SK-N-SH (cell line): Measurements from ENCODE around the gene PHLPP1.
A peak's percentile ranks its signal among the peaks of the same experiment; 100 is the strongest.

ENCODE experiments used
- CHD2 ChIP-seq: fragments of 150-350 bp; IDR thresholded peaks from 2 replicates; pipeline ENCODE4 v1.6.1; 2018; ENCODE audit warnings: low read length; ENCODE audit not compliant: partially characterized antibody
- CTCF ChIP-seq: fragments of 200-600 bp; sonication (generic); IDR thresholded peaks from 2 replicates; pipeline ENCODE4 v1.6.1; 2017; ENCODE audit warnings: antibody characterized with exemption, mild to moderate bottlenecking, moderate library complexity
- JUND ChIP-seq: IDR thresholded peaks from 2 replicates; pipeline ENCODE4 v1.4.0; 2012
- POLR2AphosphoS5 ChIP-seq: IDR thresholded peaks from 2 replicates; pipeline ENCODE4 v1.6.1; 2012; ENCODE audit warnings: low read depth, low read length
- RCOR1 ChIP-seq: fragments of 150-350 bp; IDR thresholded peaks from 2 replicates; pipeline ENCODE4 v1.6.1; 2017; ENCODE audit warnings: antibody characterized with exemption, low read length

GRCh38 chr18:62784966-62785413 lies 69.6 kb downstream of the PHLPP1 start:
- TF ChIP-seq CHD2: no peak
- TF ChIP-seq POLR2AphosphoS5: no peak
- no peak for TF ChIP-seq CTCF
- TF ChIP-seq JUND: peak; percentile 35; the same call in 1 of the 2 replicates
- no peak for TF ChIP-seq RCOR1
